Uterus (tissue), 2 donors: ENCODE data around the gene COL4A1.

ENCODE experiments used
- CTCF ChIP-seq, 4 experiments: fragments of 200-600 bp in 2 of 4; fragments of 450-650 bp in 2 of 4; sonication (generic) in 2 of 4; IDR thresholded peaks; one replicate each; pipeline ENCODE4 v1.5.1; 2016 to 2019; ENCODE audit warnings: antibody characterized with exemption in 4 of 4, mild to moderate bottlenecking in 2 of 4, moderate library complexity in 1 of 4
- POLR2A ChIP-seq, 2 donors: fragments of 450-650 bp; IDR thresholded peaks; one replicate each; pipeline ENCODE4 v1.6.1; 2016; ENCODE audit warnings: antibody characterized with exemption in 2 of 2, mild to moderate bottlenecking in 1 of 2, moderate library complexity in 1 of 2

- no peak for TF ChIP-seq CTCF (IDR thresholded peaks at IDR 0.05)
- no peak for TF ChIP-seq POLR2A (IDR thresholded peaks at IDR 0.05)
Measured at GRCh38 chr13:110333837-110334236, 26.9 kb upstream of the COL4A1 start.
